Endodermal cell (in vitro differentiated cells): Measurements from ENCODE around the gene DRAXIN. TPM values are rescaled to one million over a fixed set of nuclear protein-coding genes. Genes with fewer than 3 reads are reported as not detected.
A peak's percentile ranks its signal among the peaks of the same experiment; 100 is the strongest.

Experiments
- DNase-seq: peaks from one replicate; pipeline ENCODE4 v3.0.0-alpha.2; 2017
- H3K27ac ChIP-seq: 2 replicates; pipeline ENCODE4 v1.5.1; 2013; ENCODE audit warnings: mild to moderate bottlenecking, low read depth, low read length, moderate library complexity
- H3K27me3 ChIP-seq: 2 replicates; pipeline ENCODE4 v1.6.1; 2013; ENCODE audit warnings: mild to moderate bottlenecking, low read length, moderate library complexity; ENCODE audit not compliant: insufficient read depth, control insufficient read depth, poor library complexity, severe bottlenecking
- H3K36me3 ChIP-seq: 2 replicates; pipeline ENCODE4 v1.7.0; 2013; ENCODE audit warnings: mild to moderate bottlenecking, low read length, moderate library complexity; ENCODE audit not compliant: control insufficient read depth, insufficient read depth
- H3K4me1 ChIP-seq: one replicate; pipeline ENCODE4 v1.7.0; 2013; ENCODE audit warnings: low read length; ENCODE audit not compliant: control insufficient read depth, insufficient read depth
- H3K4me3 ChIP-seq: 2 replicates; pipeline ENCODE4 v1.5.1; 2013; ENCODE audit warnings: mild to moderate bottlenecking, low read length, moderate library complexity
- H3K9ac ChIP-seq: 2 replicates; pipeline ENCODE4 v1.6.1; 2013; ENCODE audit warnings: mild to moderate bottlenecking, low read length, moderate library complexity; ENCODE audit not compliant: poor library complexity, severe bottlenecking; ENCODE audit errors: extremely low read depth
- H3K9me3 ChIP-seq: 2 replicates; pipeline ENCODE4 v1.6.1; 2013; ENCODE audit warnings: mild to moderate bottlenecking, low read length, moderate library complexity; ENCODE audit not compliant: control insufficient read depth
- H3K27ac Mint-ChIP-seq: 2 replicates; pipeline ENCODE4 v1.8.0; 2020; ENCODE audit warnings: mixed read lengths
- H3K27me3 Mint-ChIP-seq: 2 replicates; pipeline ENCODE4 v1.8.0; 2021; ENCODE audit warnings: mild to moderate bottlenecking, mixed read lengths; ENCODE audit not compliant: insufficient read depth
- H3K36me3 Mint-ChIP-seq: 2 replicates; pipeline ENCODE4 v1.8.0; 2020; ENCODE audit warnings: low read depth, mixed read lengths
- H3K4me1 Mint-ChIP-seq: 2 replicates; pipeline ENCODE4 v1.8.0; 2020; ENCODE audit warnings: mixed read lengths
- H3K4me3 Mint-ChIP-seq: 2 replicates; pipeline ENCODE4 v1.8.0; 2020; ENCODE audit warnings: mild to moderate bottlenecking, moderate library complexity, mixed read lengths
- H3K9me3 Mint-ChIP-seq: 2 replicates; pipeline ENCODE4 v1.8.0; 2020; ENCODE audit warnings: mild to moderate bottlenecking, mixed read lengths
- CTCF ChIP-seq: fragments of 200-600 bp; sonication (generic); conservative IDR thresholded peaks from 2 replicates; pipeline ENCODE4 v1.5.0; 2021; ENCODE audit warnings: antibody characterized with exemption, mild to moderate bottlenecking
- WGBS, 2 experiments: methylation state at CpG; one replicate each; pipeline versions ENCODE4 v1.1.5 to v1.1.7; 2013; ENCODE audit warnings: missing lambda C conversion rate in 2 of 2, mixed read lengths in 1 of 2; ENCODE audit not compliant: insufficient coverage in 1 of 2, insufficient read length in 1 of 2; 5-methylcytosine and 5-hydroxymethylcytosine counted together
- total RNA-seq, 2 donors: library from RNA; stranded (reverse); fragmentation: NEBNext Ultra II Directional in 1 of 2; extraction: Animal tissue kit (Norgen Biotek cat#: 25700) in 1 of 2; gene quantifications; 2 replicates in 1 of 2; 3 replicates in 1 of 2; pipeline ENCODE4 v1.2.1, GENCODE V29; 2021

The DRAXIN gene
- total RNA-seq, 2 donors from 2014 or later: 5.4 to 6.0 TPM

GRCh38 chr1:11729155-11729497 lies 37.6 kb downstream of the DRAXIN start:
- Histone ChIP-seq H3K27ac (no peak overlapping the region), H3K36me3 (no peaks in the 10 kb centered on the region), H3K9me3 (no peaks in the 10 kb centered on the region), H3K4me3 (no peak overlapping the region), H3K4me1 (no peaks in the 10 kb centered on the region), H3K9ac (no peak overlapping the region), H3K27me3 (no peaks in the 10 kb centered on the region)
- Mint-ChIP-seq H3K36me3 (no peaks in the 10 kb centered on the region), H3K9me3 (no peaks in the 10 kb centered on the region), H3K4me1 (peaks cover 30% of the 10 kb centered on the region), H3K27ac (peak overlapping the region; percentile 39), H3K27me3 (no peaks in the 10 kb centered on the region), H3K4me3 (no peak overlapping the region)
- TF ChIP-seq CTCF: no peak
- WGBS, 2 experiments: 94% methylated on average over 10 to 11 of the region's 11 CpGs
- DNase-seq: no peak

GRCh38 chr1:11729498-11730428 lies 38.3 kb downstream of the DRAXIN start:
- H3K4me1 ChIP-seq: no peaks in the 10 kb centered on the region
- H3K9me3 ChIP-seq: no peaks in the 10 kb centered on the region
- no peak for TF ChIP-seq CTCF
- no peaks in the 10 kb centered on the region for H3K27me3 ChIP-seq
- H3K4me1 Mint-ChIP-seq: peaks cover 30% of the 10 kb centered on the region
- no peak overlapping the region for H3K9ac ChIP-seq
- H3K36me3 ChIP-seq: no peaks in the 10 kb centered on the region
- no peak overlapping the region for H3K4me3 Mint-ChIP-seq
- no peaks in the 10 kb centered on the region for H3K9me3 Mint-ChIP-seq
- DNase-seq: peak; percentile 68
- peak overlapping the region; percentile 39 for H3K27ac Mint-ChIP-seq
- H3K36me3 Mint-ChIP-seq: no peaks in the 10 kb centered on the region
- WGBS, 2 experiments: 62 to 76% methylated on average over 16 to 26 of the region's 26 CpGs
- H3K27ac ChIP-seq: peak overlapping the region; percentile 32
- no peaks in the 10 kb centered on the region for H3K27me3 Mint-ChIP-seq
- no peak overlapping the region for H3K4me3 ChIP-seq

GRCh38 chr1:11730429-11730891 lies 39.0 kb downstream of the DRAXIN start:
- Mint-ChIP-seq H3K4me1 (peaks cover 26% of the 10 kb centered on the region), H3K27ac (no peak overlapping the region), H3K36me3 (no peaks in the 10 kb centered on the region), H3K4me3 (no peak overlapping the region), H3K27me3 (peaks cover 1% of the 10 kb centered on the region), H3K9me3 (no peaks in the 10 kb centered on the region)
- H3K36me3 ChIP-seq: no peaks in the 10 kb centered on the region
- DNase-seq: no peak
- no peak overlapping the region for H3K27ac ChIP-seq
- H3K4me1 ChIP-seq: no peaks in the 10 kb centered on the region
- H3K27me3 ChIP-seq: no peaks in the 10 kb centered on the region
- H3K4me3 ChIP-seq: no peak overlapping the region
- H3K9me3 ChIP-seq: no peaks in the 10 kb centered on the region
- TF ChIP-seq CTCF: no peak
- no peak overlapping the region for H3K9ac ChIP-seq
- 92 to 100% methylated on average over 4 to 5 of the region's 5 CpGs for WGBS, 2 experiments
